H9 (cell line): Measurements from ENCODE around the gene C2CD2. TPM values are rescaled to one million over a fixed set of nuclear protein-coding genes. Genes with fewer than 3 reads are reported as not detected.

Experiments used
- DNase-seq: peaks from one replicate; pipeline ENCODE4 v3.0.0-alpha.2; 2017
- H2AFZ ChIP-seq: one replicate; pipeline ENCODE4 v1.6.1; 2013; ENCODE audit warnings: mild to moderate bottlenecking, low read length, control low read depth, moderate library complexity
- H2AK5ac ChIP-seq: 2 replicates; pipeline ENCODE4 v1.6.1; 2013; ENCODE audit warnings: low read length, control low read depth, mixed read lengths; ENCODE audit not compliant: insufficient read length
- H2BK120ac ChIP-seq: one replicate; pipeline ENCODE4 v1.6.1; 2013; ENCODE audit warnings: low read depth, mild to moderate bottlenecking, low read length, control low read depth, inconsistent platforms; ENCODE audit not compliant: poor library complexity, severe bottlenecking
- H2BK12ac ChIP-seq: 2 replicates; pipeline ENCODE4 v1.6.1; 2013; ENCODE audit warnings: low read length, control low read depth, mixed read lengths, low read depth; ENCODE audit not compliant: insufficient read length
- H2BK15ac ChIP-seq: 2 replicates; pipeline ENCODE4 v1.6.1; 2013; ENCODE audit warnings: low read depth, low read length, control low read depth
- H2BK20ac ChIP-seq: one replicate; pipeline ENCODE4 v1.6.1; 2013; ENCODE audit warnings: low read depth, mild to moderate bottlenecking, low read length, control low read depth, inconsistent platforms; ENCODE audit not compliant: poor library complexity, severe bottlenecking
- H2BK5ac ChIP-seq: 2 replicates; pipeline ENCODE4 v1.6.1; 2013; ENCODE audit warnings: low read length, control low read depth, mixed read lengths; ENCODE audit not compliant: insufficient read length
- H3K14ac ChIP-seq: 2 replicates; pipeline ENCODE4 v1.6.1; 2013; ENCODE audit warnings: low read length, control low read depth; ENCODE audit not compliant: insufficient read depth
- H3K18ac ChIP-seq: 2 replicates; pipeline ENCODE4 v1.6.1; 2013; ENCODE audit warnings: low read depth, mild to moderate bottlenecking, mixed read lengths, low read length, control low read depth; ENCODE audit not compliant: insufficient read length
- H3K23ac ChIP-seq: 2 replicates; pipeline ENCODE4 v1.6.1; 2013; ENCODE audit warnings: low read length, control low read depth, mixed read lengths, low read depth; ENCODE audit not compliant: insufficient read length
- H3K23me2 ChIP-seq: 2 replicates; pipeline ENCODE4 v1.6.1; 2013; ENCODE audit warnings: low read depth, mild to moderate bottlenecking, mixed read lengths, low read length, control low read depth; ENCODE audit not compliant: insufficient read length, poor library complexity, severe bottlenecking
- H3K27ac ChIP-seq: 2 replicates; pipeline ENCODE4 v1.5.1; 2013; ENCODE audit warnings: low read length, control low read depth, mixed read lengths, low read depth; ENCODE audit not compliant: insufficient read length
- H3K27me3 ChIP-seq: 2 replicates; pipeline ENCODE4 v1.6.1; 2013; ENCODE audit warnings: low read length, control low read depth, inconsistent platforms; ENCODE audit not compliant: insufficient read depth
- H3K4ac ChIP-seq: 2 replicates; pipeline ENCODE4 v1.6.1; 2013; ENCODE audit warnings: low read depth, mild to moderate bottlenecking, control low read depth, inconsistent platforms, low read length, moderate library complexity
- H3K4me1 ChIP-seq: 2 replicates; pipeline ENCODE4 v1.6.1; 2013; ENCODE audit warnings: low read length, control low read depth, inconsistent platforms; ENCODE audit not compliant: insufficient read depth
- H3K4me2 ChIP-seq: 2 replicates; pipeline ENCODE4 v1.6.1; 2013; ENCODE audit warnings: low read length, control low read depth, mixed read lengths; ENCODE audit not compliant: insufficient read length, insufficient read depth
- H3K56ac ChIP-seq: 2 replicates; pipeline ENCODE4 v1.6.1; 2013; ENCODE audit warnings: low read depth, mild to moderate bottlenecking, mixed read lengths, low read length, control low read depth; ENCODE audit not compliant: insufficient read length
- H3K79me1 ChIP-seq: 2 replicates; pipeline ENCODE4 v1.6.1; 2013; ENCODE audit warnings: low read depth, mild to moderate bottlenecking, moderate library complexity, low read length, control low read depth, inconsistent platforms; ENCODE audit not compliant: insufficient read depth, poor library complexity, severe bottlenecking
- H3K79me2 ChIP-seq: 2 replicates; pipeline ENCODE4 v1.6.1; 2013; ENCODE audit warnings: low read length, control low read depth, inconsistent platforms; ENCODE audit not compliant: insufficient read depth
- H3K9ac ChIP-seq: 2 replicates; pipeline ENCODE4 v1.6.1; 2013; ENCODE audit warnings: low read length, control low read depth, mixed read lengths; ENCODE audit not compliant: insufficient read length; ENCODE audit errors: extremely low read depth
- H3K9me3 ChIP-seq: one replicate; pipeline ENCODE4 v1.6.1; 2013; ENCODE audit warnings: low read depth, low read length, inconsistent platforms; ENCODE audit not compliant: control insufficient read depth
- H3T11ph ChIP-seq: one replicate; pipeline ENCODE4 v1.6.1; 2013; ENCODE audit warnings: mild to moderate bottlenecking, low read length, control low read depth, inconsistent platforms
- H4K20me1 ChIP-seq: one replicate; pipeline ENCODE4 v1.6.1; 2013; ENCODE audit not compliant: control insufficient read depth, insufficient read length, insufficient read depth
- H4K5ac ChIP-seq: 2 replicates; pipeline ENCODE4 v1.6.1; 2013; ENCODE audit warnings: low read depth, mild to moderate bottlenecking, mixed read lengths, low read length, control low read depth; ENCODE audit not compliant: insufficient read length
- H4K8ac ChIP-seq: replicated peaks from 2 replicates; pipeline ENCODE4 v1.6.1; 2013; ENCODE audit warnings: low read length, control low read depth, mixed read lengths, low read depth; ENCODE audit not compliant: insufficient read length
- H4K91ac ChIP-seq: 2 replicates; pipeline ENCODE4 v1.6.1; 2013; ENCODE audit warnings: low read depth, mild to moderate bottlenecking, moderate library complexity, mixed read lengths, low read length, control low read depth; ENCODE audit not compliant: insufficient read length
- H3K27ac Mint-ChIP-seq, 3 experiments: 2 replicates in 2 of 3; 3 replicates in 1 of 3; pipeline ENCODE4 v1.8.0; 2020 to 2021; ENCODE audit warnings: mixed read lengths in 3 of 3, mild to moderate bottlenecking in 1 of 3, moderate library complexity in 1 of 3
- H3K27me3 Mint-ChIP-seq: 2 replicates; pipeline ENCODE4 v1.8.0; 2021; ENCODE audit warnings: low read depth, mild to moderate bottlenecking, moderate library complexity, mixed read lengths
- H3K36me3 Mint-ChIP-seq, 3 experiments: 2 replicates in 2 of 3; 3 replicates in 1 of 3; pipeline ENCODE4 v1.8.0; 2020 to 2021; ENCODE audit warnings: low read depth in 3 of 3, mixed read lengths in 3 of 3; ENCODE audit not compliant: insufficient read depth in 1 of 3
- H3K4me1 Mint-ChIP-seq, 2 experiments: 2 replicates each; pipeline ENCODE4 v1.8.0; 2020; ENCODE audit warnings: mixed read lengths in 2 of 2
- H3K4me3 Mint-ChIP-seq, 2 experiments: 2 replicates in 1 of 2; 3 replicates in 1 of 2; pipeline ENCODE4 v1.8.0; 2020 to 2021; ENCODE audit warnings: mild to moderate bottlenecking in 2 of 2, mixed read lengths in 2 of 2, moderate library complexity in 1 of 2
- H3K9me3 Mint-ChIP-seq, 2 experiments: 2 replicates in 1 of 2; 3 replicates in 1 of 2; pipeline ENCODE4 v1.8.0; 2020; ENCODE audit warnings: mild to moderate bottlenecking in 2 of 2, mixed read lengths in 2 of 2, moderate library complexity in 1 of 2
- WGBS: extraction: QIAGEN DNeasy Blood & Tissue Kit; methylation state at CpG from one replicate; pipeline ENCODE4 v1.1.7; 2013; ENCODE audit warnings: missing lambda C conversion rate, low lambda C conversion rate, mixed read lengths; ENCODE audit not compliant: insufficient read length; ENCODE audit errors: extremely low coverage; 5-methylcytosine and 5-hydroxymethylcytosine counted together
- total RNA-seq: library from RNA; stranded (reverse); gene quantifications from 2 replicates; pipeline ENCODE4 v1.2.1, GENCODE V29; 2021
- TF ChIP-seq, protein P1 (sequence below): fragments of 200-600 bp; sonication (generic); conservative IDR thresholded peaks from 3 replicates; pipeline ENCODE4 v1.8.0; 2021; ENCODE audit warnings: antibody characterized with exemption, mild to moderate bottlenecking

C2CD2 gene
- total RNA-seq, 1 experiment from 2014 or later = 14.6 TPM

DNA sequence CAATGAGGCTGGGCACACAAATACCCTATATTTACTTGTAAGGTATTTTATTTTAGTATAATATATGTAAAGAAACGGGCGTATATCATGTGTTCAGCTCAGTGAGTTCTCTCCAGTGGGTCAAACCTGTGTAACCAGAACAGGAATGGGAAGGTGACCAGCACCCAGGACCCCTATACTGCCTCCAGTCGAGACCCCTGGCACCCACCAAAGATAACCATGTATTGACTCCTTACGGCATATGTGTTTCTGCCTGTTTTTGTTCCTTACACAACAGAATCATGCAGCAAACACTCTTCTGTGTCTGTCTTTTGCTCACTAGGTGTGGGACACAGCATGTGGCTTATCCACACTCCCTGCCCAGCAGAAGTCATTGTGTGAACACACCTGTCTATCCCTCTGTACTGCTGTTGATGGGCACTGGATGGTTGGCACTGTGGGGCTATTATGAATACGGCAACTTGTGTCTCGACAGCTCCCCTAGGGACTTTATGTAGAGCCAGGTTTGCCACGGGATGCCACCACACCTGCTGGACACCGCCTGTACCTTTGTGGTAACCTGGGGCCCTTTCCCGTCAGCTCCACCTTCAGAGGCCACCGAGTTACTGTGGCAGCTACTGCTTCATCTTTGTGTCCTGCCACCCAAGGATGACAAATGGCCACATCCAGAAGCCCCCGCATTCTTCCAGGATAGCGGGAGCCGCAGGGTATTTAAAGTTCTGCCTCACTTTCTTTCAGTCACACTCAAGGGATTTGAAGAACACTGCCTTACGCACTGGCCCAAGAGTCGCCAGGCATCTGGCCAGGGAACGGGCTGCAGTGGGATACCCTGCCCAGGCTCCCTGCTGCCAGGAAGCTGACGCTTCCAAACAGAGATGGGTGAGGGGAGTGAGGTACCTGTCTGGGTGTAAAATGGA lies 23.5 kb upstream of the C2CD2 start:
- H3K4me2 ChIP-seq = no peak overlapping the region
- no peak overlapping the region for H3K56ac ChIP-seq
- DNase-seq = no peak
- H2AFZ ChIP-seq = no peak overlapping the region
- H3K4ac ChIP-seq = no peak overlapping the region
- no peak overlapping the region; the same call in 1 of the 2 replicates for H3K14ac ChIP-seq
- no CpG with 5 or more reads among the region's 17 CpGs for WGBS
- Mint-ChIP-seq H3K27me3 (peaks cover 6% of the 10 kb centered on the region), H3K4me3 (no peak overlapping the region), H3K4me1 (peaks cover 4 to 9% of the 10 kb centered on the region in 2 experiments; a peak in 2 of 4 replicates), H3K9me3 (peaks cover 11 to 14% of the 10 kb centered on the region in 2 experiments), H3K36me3 (peaks cover 0 to 10% (median 9%) of the 10 kb centered on the region in 3 experiments; a peak in 5 of 7 replicates), H3K27ac (no peak overlapping the region)
- H4K8ac ChIP-seq = peak overlapping the region; percentile 85
- no peak overlapping the region for H2BK20ac ChIP-seq
- TF ChIP-seq, protein P1, sequence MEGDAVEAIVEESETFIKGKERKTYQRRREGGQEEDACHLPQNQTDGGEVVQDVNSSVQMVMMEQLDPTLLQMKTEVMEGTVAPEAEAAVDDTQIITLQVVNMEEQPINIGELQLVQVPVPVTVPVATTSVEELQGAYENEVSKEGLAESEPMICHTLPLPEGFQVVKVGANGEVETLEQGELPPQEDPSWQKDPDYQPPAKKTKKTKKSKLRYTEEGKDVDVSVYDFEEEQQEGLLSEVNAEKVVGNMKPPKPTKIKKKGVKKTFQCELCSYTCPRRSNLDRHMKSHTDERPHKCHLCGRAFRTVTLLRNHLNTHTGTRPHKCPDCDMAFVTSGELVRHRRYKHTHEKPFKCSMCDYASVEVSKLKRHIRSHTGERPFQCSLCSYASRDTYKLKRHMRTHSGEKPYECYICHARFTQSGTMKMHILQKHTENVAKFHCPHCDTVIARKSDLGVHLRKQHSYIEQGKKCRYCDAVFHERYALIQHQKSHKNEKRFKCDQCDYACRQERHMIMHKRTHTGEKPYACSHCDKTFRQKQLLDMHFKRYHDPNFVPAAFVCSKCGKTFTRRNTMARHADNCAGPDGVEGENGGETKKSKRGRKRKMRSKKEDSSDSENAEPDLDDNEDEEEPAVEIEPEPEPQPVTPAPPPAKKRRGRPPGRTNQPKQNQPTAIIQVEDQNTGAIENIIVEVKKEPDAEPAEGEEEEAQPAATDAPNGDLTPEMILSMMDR = no peak
- no peak overlapping the region for H3K9ac ChIP-seq
- H3T11ph ChIP-seq = no peak overlapping the region
- H3K4me1 ChIP-seq = no peaks in the 10 kb centered on the region
- H3K79me2 ChIP-seq = no peaks in the 10 kb centered on the region
- H2BK5ac ChIP-seq = no peak overlapping the region
- H3K27ac ChIP-seq = no peak overlapping the region
- no peaks in the 10 kb centered on the region for H3K27me3 ChIP-seq
- H2BK120ac ChIP-seq = no peak overlapping the region
- H4K20me1 ChIP-seq = no peaks in the 10 kb centered on the region
- no peaks in the 10 kb centered on the region for H3K79me1 ChIP-seq
- H3K23ac ChIP-seq = no peak overlapping the region
- no peaks in the 10 kb centered on the region for H3K23me2 ChIP-seq
- no peak overlapping the region for H4K91ac ChIP-seq
- H2AK5ac ChIP-seq = no peak overlapping the region
- no peak overlapping the region for H2BK15ac ChIP-seq
- H3K18ac ChIP-seq = no peak overlapping the region
- peaks cover 4% of the 10 kb centered on the region for H3K9me3 ChIP-seq
- no peak overlapping the region for H2BK12ac ChIP-seq
- no peak overlapping the region for H4K5ac ChIP-seq
